ENCODE measurements around the gene ADCYAP1. TPM values are rescaled to one million over a fixed set of nuclear protein-coding genes. Genes with fewer than 3 reads are reported as not detected.

ADCYAP1 gene
- not detected in 2 replicates for total RNA-seq

DNA sequence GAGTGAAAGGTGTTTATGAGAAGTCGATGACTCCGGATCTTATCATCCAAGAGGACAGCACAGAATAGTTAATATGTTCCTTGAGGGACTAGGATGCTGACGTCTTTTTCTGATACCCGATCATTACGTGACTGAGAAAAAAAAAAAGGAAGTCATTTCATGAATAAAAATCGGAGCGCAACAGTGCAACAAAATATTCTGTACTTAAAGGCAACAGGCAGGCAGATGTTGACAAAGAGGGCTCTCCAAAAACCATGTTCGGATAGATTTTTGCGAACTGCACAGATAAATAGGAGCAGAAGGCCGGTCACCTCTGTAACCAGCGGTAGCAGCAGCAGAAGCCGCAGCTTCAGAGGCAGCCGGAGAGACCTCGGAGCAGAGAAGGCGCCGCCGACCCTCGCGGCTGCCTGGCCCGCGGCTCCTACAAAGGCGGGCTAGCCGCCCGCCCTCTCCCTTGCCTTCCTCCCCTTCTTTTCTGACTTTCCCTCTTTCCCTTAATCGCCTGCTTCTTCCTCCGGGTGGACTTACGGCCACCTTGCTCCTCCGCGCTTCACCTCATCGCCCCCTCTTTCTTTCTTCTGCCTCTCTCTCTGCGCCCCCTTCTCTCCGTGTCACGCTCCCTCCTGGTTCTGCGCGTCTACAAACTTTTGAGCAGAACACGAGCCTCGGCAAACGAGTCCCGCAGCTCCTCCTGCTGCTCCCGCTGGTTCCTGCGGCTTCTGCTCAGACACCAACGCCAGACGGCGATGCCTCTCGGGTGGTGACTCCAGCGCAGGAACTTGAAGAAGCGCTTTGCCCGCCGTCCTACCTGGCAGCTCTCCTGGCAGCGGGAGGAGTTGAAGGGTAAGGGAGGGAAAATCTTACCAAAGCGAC, at the start of gene ADCYAP1:
Gene ADCYAP1 (plus strand): TSS at position 654 of the 873 bp plus-strand sequence. CDS start 516 bp downstream, outside the sequence.

Other genes starting within 250 kb of the ADCYAP1 start
- gene TYMS, start 247.2 kb upstream of the ADCYAP1 start, total RNA-seq: 5.9 and 37.6 TPM in 2 replicates
- 22.0 and 24.3 TPM in 2 replicates for gene ENOSF1, start 192.2 kb upstream of the ADCYAP1 start, total RNA-seq
- 159 and 375 TPM in 2 replicates for gene YES1, start 92.6 kb upstream of the ADCYAP1 start, total RNA-seq